ENCODE measurements around the gene OSBPL5. TPM values are rescaled to one million over a fixed set of nuclear protein-coding genes. Genes with fewer than 3 reads are reported as not detected.

OSBPL5 gene
- polyA plus RNA-seq, 2 of the 4 experiments (the other 2 are of a cell fraction) = 1.6 to 4.6 TPM

- ATAC-seq (no peak), FAIRE-seq (no peak), DNase-seq (ENCODE audit: low read depth in 1 of 2, low spot score in 1 of 2) (no peak)
- ChIA-PET CTCF (interaction anchor here (0.7 to 2.7 kb wide), 4 partner anchors 13 to 69 kb away, joined by 3 to 9 read pairs (median 8); no protein-coding TSS in a partner anchor), POLR2A (no interaction called here)
- no peak for TF ChIP-seq ZC3H11A (IDR thresholded peaks at IDR 0.05)
- TF ChIP-seq ATOH8 (CRISPR knock-in tag; IDR thresholded peaks at IDR 0.05; ENCODE audit: low read depth) = no peak
- TF ChIP-seq USF2 (IDR thresholded peaks at IDR 0.05) = no peak
- TF ChIP-seq HOXA7 (CRISPR knock-in tag; IDR thresholded peaks at IDR 0.05) = no peak
- TF ChIP-seq NFE2L2 (conservative IDR thresholded peaks at IDR 0.05; ENCODE audit: low read length) = no peak
- no peak for TF ChIP-seq KDM1A (IDR thresholded peaks at IDR 0.05; ENCODE audit: low read depth)
- TF ChIP-seq ESRRA (IDR thresholded peaks at IDR 0.05; ENCODE audit: borderline replicate concordance, low read length) = no peak
- TF ChIP-seq GATA3 (IDR thresholded peaks at IDR 0.05; ENCODE audit: borderline replicate concordance) = no peak
- no peak for TF ChIP-seq TFCP2L1 (CRISPR knock-in tag; IDR thresholded peaks at IDR 0.05)
- H3K4me2 ChIP-seq = no peak overlapping the region
- H3K9me3 ChIP-seq = no peaks in the 10 kb centered on the region
- WGBS (ENCODE audit: missing lambda C conversion rate) = 91% methylated on average over 23 of the region's 23 CpGs
- no peak overlapping the region for H3K4me3 ChIP-seq
- H3K4me1 ChIP-seq = no peaks in the 10 kb centered on the region
- no peak overlapping the region for H3K27ac ChIP-seq
Observed at GRCh38 chr11:3104961-3105790, 59.9 kb downstream of the OSBPL5 start.

- WGBS (ENCODE audit: missing lambda C conversion rate) = 94% methylated on average over 20 of the region's 22 CpGs
- H3K4me2 ChIP-seq = no peak overlapping the region
- no peak for DNase-seq (ENCODE audit: low read depth in 1 of 2, low spot score in 1 of 2)
- POLR2A ChIA-PET = no interaction called here
- CTCF ChIA-PET = interaction anchor here (1.8 to 2.7 kb wide), 3 partner anchors 13 to 68 kb away, joined by 9 to 10 read pairs (median 9); no protein-coding TSS in a partner anchor
- H3K9me3 ChIP-seq = no peaks in the 10 kb centered on the region
- no peak for FAIRE-seq
- TF ChIP-seq ATOH8 (CRISPR knock-in tag; IDR thresholded peaks at IDR 0.05; ENCODE audit: low read depth) (no peak), EP300 (IDR thresholded peaks at IDR 0.05) (no peak), HMGXB4 (CRISPR knock-in tag; IDR thresholded peaks at IDR 0.05; ENCODE audit: borderline replicate concordance) (no peak), ZSCAN20 (CRISPR knock-in tag; IDR thresholded peaks at IDR 0.05) (no peak)
- H3K4me3 ChIP-seq = no peak overlapping the region
- ATAC-seq = no peak
- H3K4me1 ChIP-seq = no peaks in the 10 kb centered on the region
- H3K27ac ChIP-seq = no peak overlapping the region
Observed at GRCh38 chr11:3104051-3104714, 60.9 kb downstream of the OSBPL5 start.

- ChIA-PET CTCF (interaction anchor here (1.8 to 2.7 kb wide), 3 partner anchors 12 to 67 kb away, joined by 9 to 10 read pairs (median 9); no protein-coding TSS in a partner anchor), POLR2A (no interaction called here)
- 85% methylated on average over 8 of the region's 11 CpGs for WGBS (ENCODE audit: missing lambda C conversion rate)
- Histone ChIP-seq H3K4me2 (no peak overlapping the region), H3K4me3 (no peak overlapping the region), H3K4me1 (no peaks in the 10 kb centered on the region), H3K9me3 (no peaks in the 10 kb centered on the region), H3K27ac (no peak overlapping the region)
- ATAC-seq (no peak), FAIRE-seq (no peak), DNase-seq (ENCODE audit: low read depth in 1 of 2, low spot score in 1 of 2) (no peak)
- TF ChIP-seq HOXA7 (CRISPR knock-in tag; IDR thresholded peaks at IDR 0.05) = no peak
- TF ChIP-seq ZNF302 (CRISPR knock-in tag; IDR thresholded peaks at IDR 0.05) = no peak
- no peak for TF ChIP-seq ATOH8 (CRISPR knock-in tag; IDR thresholded peaks at IDR 0.05; ENCODE audit: low read depth)
- no peak for TF ChIP-seq ELK1 (IDR thresholded peaks at IDR 0.05; ENCODE audit: low read depth, low read length)
- no peak for TF ChIP-seq CHD4 (IDR thresholded peaks at IDR 0.05; ENCODE audit: borderline replicate concordance)
- TF ChIP-seq RAD21 (conservative IDR thresholded peaks at IDR 0.05 in 1 of 2, IDR thresholded peaks at IDR 0.05 in 1 of 2) = no peak
- no peak for TF ChIP-seq MAFK (IDR thresholded peaks at IDR 0.05; ENCODE audit: partially characterized antibody)
- TF ChIP-seq RNF2 (IDR thresholded peaks at IDR 0.05; ENCODE audit: borderline replicate concordance, low read depth) = no peak
- no peak for TF ChIP-seq RARB (CRISPR knock-in tag; IDR thresholded peaks at IDR 0.05)
- TF ChIP-seq ZFP36 (IDR thresholded peaks at IDR 0.05; ENCODE audit: borderline replicate concordance, partially characterized antibody) = no peak
- TF ChIP-seq PBX3 (IDR thresholded peaks at IDR 0.05) = no peak
- no peak for TF ChIP-seq JUN (IDR thresholded peaks at IDR 0.05)
- no peak for TF ChIP-seq CHD2 (IDR thresholded peaks at IDR 0.05; ENCODE audit: low read length, partially characterized antibody)
- TF ChIP-seq ZSCAN20 (CRISPR knock-in tag; IDR thresholded peaks at IDR 0.05) = no peak
Observed at GRCh38 chr11:3103076-3103475, 62.0 kb downstream of the OSBPL5 start.
